K562 (cell line): Measurements from ENCODE around the gene UBL7. TPM values are rescaled to one million over a fixed set of nuclear protein-coding genes. Genes with fewer than 3 reads are reported as not detected.

ENCODE experiments used
- CCNT2 ChIP-seq: IDR thresholded peaks from 2 replicates; pipeline ENCODE4 v1.6.1; 2011; ENCODE audit warnings: borderline replicate concordance, low read depth, mild to moderate bottlenecking, moderate library complexity, mixed read lengths, low read length; ENCODE audit not compliant: insufficient read length; ENCODE audit errors: extremely low read depth
- HLTF ChIP-seq: fragments of 450-650 bp; IDR thresholded peaks from 2 replicates; pipeline ENCODE4 v1.6.1; 2016
- KDM5B ChIP-seq: fragments of 200-600 bp; sonication (generic); IDR thresholded peaks from 2 replicates; pipeline ENCODE4 v1.6.1; 2012; ENCODE audit warnings: low read depth, mild to moderate bottlenecking, moderate library complexity, low read length, control low read depth, inconsistent platforms; ENCODE audit not compliant: insufficient replicate concordance
- MYC ChIP-seq, 2 experiments: fragments of 250-450 bp in 1 of 2; sonication (Bioruptor Pico) in 1 of 2; IDR thresholded peaks; 2 replicates each; pipeline versions ENCODE4 v1.5.1 to v1.6.1; 2012 to 2021; ENCODE audit warnings: low read depth in 2 of 2, borderline replicate concordance in 1 of 2, improper control_type of control experiment in 1 of 2, low read length in 1 of 2, mild to moderate bottlenecking in 1 of 2, moderate library complexity in 1 of 2
- PHF20 ChIP-seq: fragments of 450-650 bp; IDR thresholded peaks from 2 replicates; pipeline ENCODE4 v1.6.1; 2018; ENCODE audit not compliant: partially characterized antibody
- PML ChIP-seq: IDR thresholded peaks from 2 replicates; pipeline ENCODE4 v1.6.1; 2012; ENCODE audit warnings: low read length, inconsistent platforms
- PYGO2 ChIP-seq: fragments of 450-650 bp; IDR thresholded peaks from 2 replicates; pipeline ENCODE4 v1.6.1; 2016; ENCODE audit warnings: mild to moderate bottlenecking, missing genetic modification characterization, moderate library complexity, missing compliant biosample characterization
- SAFB ChIP-seq: fragments of 200-400 bp; formaldehyde crosslinking; IDR thresholded peaks from 2 replicates; pipeline ENCODE4 v1.6.1; 2017; ENCODE audit warnings: low read depth, low read length, borderline replicate concordance
- SRSF7 ChIP-seq: fragments of 200-400 bp; formaldehyde crosslinking; optimal IDR thresholded peaks from 2 replicates; pipeline ENCODE3; 2017; ENCODE audit warnings: mild to moderate bottlenecking, low read depth, low read length
- STAT5B ChIP-seq: fragments of 250-450 bp; sonication (Bioruptor Pico); IDR thresholded peaks from 2 replicates; pipeline ENCODE4 v1.8.0; 2021; ENCODE audit warnings: mild to moderate bottlenecking, inconsistent platforms
- ZBTB7A ChIP-seq: IDR thresholded peaks from 2 replicates; pipeline ENCODE4 v1.6.1; 2011; ENCODE audit warnings: low read depth, mild to moderate bottlenecking, low read length, moderate library complexity, borderline replicate concordance; ENCODE audit not compliant: control insufficient read depth
- ZFP30 ChIP-seq: fragments of 250-450 bp; sonication (Bioruptor Pico); IDR thresholded peaks from 2 replicates; pipeline ENCODE4 v1.8.0; 2022; ENCODE audit warnings: moderate library complexity, mild to moderate bottlenecking, inconsistent platforms, borderline replicate concordance
- ZNF239 ChIP-seq: fragments of 250-450 bp; sonication (Bioruptor Pico); IDR thresholded peaks from 2 replicates; pipeline ENCODE4 v1.4.0; 2020; ENCODE audit warnings: mild to moderate bottlenecking
- ZNF347 ChIP-seq: fragments of 450-650 bp; formaldehyde crosslinking; IDR thresholded peaks from 2 replicates; pipeline ENCODE4 v1.4.0; 2020; ENCODE audit warnings: low read depth, mild to moderate bottlenecking, moderate library complexity
- ZNF830 ChIP-seq: fragments of 250-450 bp; sonication (Bioruptor Pico); IDR thresholded peaks from 2 replicates; pipeline ENCODE4 v1.5.0; 2021; ENCODE audit warnings: mild to moderate bottlenecking
- ZSCAN29 ChIP-seq: fragments of 450-650 bp; IDR thresholded peaks from 2 replicates; pipeline ENCODE4 v1.6.1; 2017
- polyA plus RNA-seq, 8 experiments: library from polyadenylated mRNA; depleted of rRNA in 4 of 8; stranded (reverse) in 5 of 8; unstranded in 3 of 8; fragments of >200 nt; fragmentation: Nextera tagmentation in 2 of 8; fragmentation: Illumina TruSeq in 1 of 8; extraction: Ambion mirVana in 2 of 8; extraction: Trizol in 1 of 8; gene quantifications; 2 replicates each; pipeline versions ENCODE4 v1.2.1 to v1.2.3, GENCODE V29; 2011 to 2014; ENCODE audit warnings: inconsistent platforms in 1 of 8, missing spikeins in 1 of 8
- total RNA-seq, 7 experiments: library from RNA; depleted of rRNA in 6 of 7; stranded (reverse); fragments of >200 nt in 6 of 7; fragmentation: Illumina TruSeq in 2 of 7; extraction: Trizol in 2 of 7; gene quantifications; 2 replicates each; pipeline versions ENCODE4 v1.2.1 to v1.2.3, GENCODE V29; 2011 to 2021; ENCODE audit warnings: low replicate concordance in 1 of 7
- TF ChIP-seq, protein P1 (sequence below): fragments of 250-450 bp; sonication (Bioruptor Pico); IDR thresholded peaks from 2 replicates; pipeline ENCODE4 v1.5.0; 2022; ENCODE audit warnings: mild to moderate bottlenecking
- TF ChIP-seq, protein P2 (sequence below): fragments of 450-650 bp; IDR thresholded peaks from 2 replicates; pipeline ENCODE4 v1.6.1; 2014; ENCODE audit warnings: low read depth, mild to moderate bottlenecking, moderate library complexity, borderline replicate concordance
- TF ChIP-seq, protein P3 (sequence below): sonication (generic); formaldehyde crosslinking; IDR thresholded peaks from 2 replicates; pipeline ENCODE4 v1.8.0; 2022; ENCODE audit warnings: missing genetic modification reagents, mild to moderate bottlenecking, borderline replicate concordance
- TF ChIP-seq, protein P4 (sequence below), 2 experiments: fragments of 200-800 bp in 1 of 2; sonication (Bioruptor generic) in 1 of 2; sonication (generic) in 1 of 2; formaldehyde crosslinking in 1 of 2; IDR thresholded peaks in 1 of 2; conservative IDR thresholded peaks in 1 of 2; 2 replicates each; pipeline versions ENCODE4 v1.5.0 to v1.6.1; 2016 to 2020; ENCODE audit warnings: missing compliant biosample characterization in 1 of 2, missing genetic modification characterization in 1 of 2, missing genetic modification reagents in 1 of 2

UBL7 gene
- total and polyA plus RNA-seq, 9 of the 15 experiments (the other 6 are each of a cell fraction or from before 2014, with no cell fraction given): 19.2 to 63.4 (median 44.9) TPM

DNA sequence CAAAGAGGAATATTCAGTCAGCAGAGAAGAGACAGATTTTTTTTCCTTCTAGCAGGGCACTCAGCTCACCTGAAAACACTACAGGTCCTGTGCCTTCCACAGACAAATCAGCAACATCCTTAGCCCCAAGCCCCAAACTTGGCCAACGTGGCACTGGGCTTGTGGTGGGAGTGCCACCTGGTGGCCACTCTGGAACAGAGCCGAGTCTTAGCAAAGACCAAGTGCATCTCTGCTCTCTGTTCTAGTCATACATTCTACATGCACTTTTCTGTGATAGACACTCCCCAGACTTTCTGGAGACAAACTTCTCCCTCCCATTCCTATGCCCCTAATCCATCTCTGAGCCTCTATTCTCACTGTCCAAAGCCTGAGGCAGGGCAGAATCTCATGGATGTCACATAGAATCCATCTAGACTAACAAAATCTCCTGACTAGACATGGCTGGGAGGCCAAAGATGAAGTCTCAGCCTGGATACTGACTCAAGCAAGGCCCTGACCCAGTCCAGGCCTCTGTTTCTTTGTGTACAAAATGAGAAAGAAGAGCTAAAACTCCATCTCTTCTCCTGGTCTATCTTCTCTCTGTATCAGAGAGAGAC, 22.1 kb downstream of the UBL7 start (continued):
- TF ChIP-seq, protein P1, sequence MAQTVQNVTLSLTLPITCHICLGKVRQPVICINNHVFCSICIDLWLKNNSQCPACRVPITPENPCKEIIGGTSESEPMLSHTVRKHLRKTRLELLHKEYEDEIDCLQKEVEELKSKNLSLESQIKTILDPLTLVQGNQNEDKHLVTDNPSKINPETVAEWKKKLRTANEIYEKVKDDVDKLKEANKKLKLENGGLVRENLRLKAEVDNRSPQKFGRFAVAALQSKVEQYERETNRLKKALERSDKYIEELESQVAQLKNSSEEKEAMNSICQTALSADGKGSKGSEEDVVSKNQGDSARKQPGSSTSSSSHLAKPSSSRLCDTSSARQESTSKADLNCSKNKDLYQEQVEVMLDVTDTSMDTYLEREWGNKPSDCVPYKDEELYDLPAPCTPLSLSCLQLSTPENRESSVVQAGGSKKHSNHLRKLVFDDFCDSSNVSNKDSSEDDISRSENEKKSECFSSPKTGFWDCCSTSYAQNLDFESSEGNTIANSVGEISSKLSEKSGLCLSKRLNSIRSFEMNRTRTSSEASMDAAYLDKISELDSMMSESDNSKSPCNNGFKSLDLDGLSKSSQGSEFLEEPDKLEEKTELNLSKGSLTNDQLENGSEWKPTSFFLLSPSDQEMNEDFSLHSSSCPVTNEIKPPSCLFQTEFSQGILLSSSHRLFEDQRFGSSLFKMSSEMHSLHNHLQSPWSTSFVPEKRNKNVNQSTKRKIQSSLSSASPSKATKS (CRISPR knock-in tag): no peak
- TF ChIP-seq KDM5B (no peak), STAT5B (CRISPR knock-in tag) (no peak), PHF20 (no peak), SRSF7 (no peak), ZFP30 (no peak), ZNF830 (CRISPR knock-in tag) (no peak), MYC (IDR thresholded peaks at IDR 0.05; ENCODE audit: low read depth, low read length) (peak; percentile 79), MYC (CRISPR knock-in tag; IDR thresholded peaks at IDR 0.05; ENCODE audit: borderline replicate concordance, low read depth) (no peak), CCNT2 (no peak), PML (no peak), ZSCAN29 (no peak), ZNF347 (CRISPR knock-in tag) (no peak), ZNF239 (no peak), PYGO2 (tag) (no peak), HLTF (no peak), ZBTB7A (no peak), SAFB (no peak)
- TF ChIP-seq, protein P2, sequence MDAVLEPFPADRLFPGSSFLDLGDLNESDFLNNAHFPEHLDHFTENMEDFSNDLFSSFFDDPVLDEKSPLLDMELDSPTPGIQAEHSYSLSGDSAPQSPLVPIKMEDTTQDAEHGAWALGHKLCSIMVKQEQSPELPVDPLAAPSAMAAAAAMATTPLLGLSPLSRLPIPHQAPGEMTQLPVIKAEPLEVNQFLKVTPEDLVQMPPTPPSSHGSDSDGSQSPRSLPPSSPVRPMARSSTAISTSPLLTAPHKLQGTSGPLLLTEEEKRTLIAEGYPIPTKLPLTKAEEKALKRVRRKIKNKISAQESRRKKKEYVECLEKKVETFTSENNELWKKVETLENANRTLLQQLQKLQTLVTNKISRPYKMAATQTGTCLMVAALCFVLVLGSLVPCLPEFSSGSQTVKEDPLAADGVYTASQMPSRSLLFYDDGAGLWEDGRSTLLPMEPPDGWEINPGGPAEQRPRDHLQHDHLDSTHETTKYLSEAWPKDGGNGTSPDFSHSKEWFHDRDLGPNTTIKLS: peak; percentile 87
- TF ChIP-seq, protein P3, sequence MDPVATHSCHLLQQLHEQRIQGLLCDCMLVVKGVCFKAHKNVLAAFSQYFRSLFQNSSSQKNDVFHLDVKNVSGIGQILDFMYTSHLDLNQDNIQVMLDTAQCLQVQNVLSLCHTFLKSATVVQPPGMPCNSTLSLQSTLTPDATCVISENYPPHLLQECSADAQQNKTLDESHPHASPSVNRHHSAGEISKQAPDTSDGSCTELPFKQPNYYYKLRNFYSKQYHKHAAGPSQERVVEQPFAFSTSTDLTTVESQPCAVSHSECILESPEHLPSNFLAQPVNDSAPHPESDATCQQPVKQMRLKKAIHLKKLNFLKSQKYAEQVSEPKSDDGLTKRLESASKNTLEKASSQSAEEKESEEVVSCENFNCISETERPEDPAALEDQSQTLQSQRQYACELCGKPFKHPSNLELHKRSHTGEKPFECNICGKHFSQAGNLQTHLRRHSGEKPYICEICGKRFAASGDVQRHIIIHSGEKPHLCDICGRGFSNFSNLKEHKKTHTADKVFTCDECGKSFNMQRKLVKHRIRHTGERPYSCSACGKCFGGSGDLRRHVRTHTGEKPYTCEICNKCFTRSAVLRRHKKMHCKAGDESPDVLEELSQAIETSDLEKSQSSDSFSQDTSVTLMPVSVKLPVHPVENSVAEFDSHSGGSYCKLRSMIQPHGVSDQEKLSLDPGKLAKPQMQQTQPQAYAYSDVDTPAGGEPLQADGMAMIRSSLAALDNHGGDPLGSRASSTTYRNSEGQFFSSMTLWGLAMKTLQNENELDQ (CRISPR knock-in tag): no peak
- TF ChIP-seq, protein P4, sequence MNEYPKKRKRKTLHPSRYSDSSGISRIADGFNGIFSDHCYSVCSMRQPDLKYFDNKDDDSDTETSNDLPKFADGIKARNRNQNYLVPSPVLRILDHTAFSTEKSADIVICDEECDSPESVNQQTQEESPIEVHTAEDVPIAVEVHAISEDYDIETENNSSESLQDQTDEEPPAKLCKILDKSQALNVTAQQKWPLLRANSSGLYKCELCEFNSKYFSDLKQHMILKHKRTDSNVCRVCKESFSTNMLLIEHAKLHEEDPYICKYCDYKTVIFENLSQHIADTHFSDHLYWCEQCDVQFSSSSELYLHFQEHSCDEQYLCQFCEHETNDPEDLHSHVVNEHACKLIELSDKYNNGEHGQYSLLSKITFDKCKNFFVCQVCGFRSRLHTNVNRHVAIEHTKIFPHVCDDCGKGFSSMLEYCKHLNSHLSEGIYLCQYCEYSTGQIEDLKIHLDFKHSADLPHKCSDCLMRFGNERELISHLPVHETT (CRISPR knock-in tag; conservative IDR thresholded peaks at IDR 0.05 in 1 of 2, IDR thresholded peaks at IDR 0.05 in 1 of 2): no peak
